ENCODE measurements around the gene SYTL2.

Gene SYTL2

GRCh38 chr11:85827748-85828639, 17.1 kb upstream of the SYTL2 start:
- no peak for DNase-seq (ENCODE audit: low spot score)

DNA sequence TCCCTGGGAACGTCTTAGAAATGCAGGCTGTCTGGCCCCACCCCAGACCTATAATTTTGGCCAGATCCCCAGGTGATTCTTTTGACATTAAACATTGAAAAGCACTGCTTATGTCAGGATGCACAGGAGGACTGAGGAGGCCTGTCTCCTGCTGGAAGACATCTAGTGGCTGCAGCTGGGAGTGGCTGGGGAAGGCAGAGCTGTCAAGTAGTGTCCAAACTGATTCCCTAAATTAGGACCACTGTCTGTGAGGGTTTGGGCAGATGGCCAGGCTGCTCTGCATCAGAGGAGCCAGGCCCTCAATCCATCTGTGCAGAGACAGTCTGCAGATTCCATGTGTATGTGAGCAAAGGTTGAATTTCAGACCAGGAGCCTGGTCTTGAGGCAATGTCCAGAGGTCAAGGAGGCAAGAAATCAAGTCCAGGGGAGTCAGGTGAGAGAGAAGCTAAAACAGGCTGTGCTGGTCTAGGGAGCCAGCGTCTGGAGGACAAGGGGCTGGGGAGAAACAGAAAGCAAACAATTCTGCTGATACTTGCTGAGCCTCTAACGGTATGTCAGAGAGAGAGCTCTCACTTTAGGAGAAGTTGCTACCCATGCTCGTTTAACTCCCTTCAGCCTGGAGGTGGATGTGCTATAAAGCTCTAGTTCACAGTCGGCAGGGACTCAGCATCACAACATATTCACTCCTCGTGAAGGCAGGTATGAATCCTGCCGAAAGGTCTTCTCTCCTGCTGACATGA, 15.3 kb upstream of the SYTL2 start:
- DNase-seq (ENCODE audit: low spot score) = no peak

- no peak for DNase-seq (ENCODE audit: low spot score)
Measured at GRCh38 chr11:85825616-85826015, 14.7 kb upstream of the SYTL2 start.

GRCh38 chr11:85823816-85824215, 12.9 kb upstream of the SYTL2 start:
- no peak for DNase-seq (ENCODE audit: low spot score)

GRCh38 chr11:85822814-85823213, 11.9 kb upstream of the SYTL2 start:
- DNase-seq (ENCODE audit: low spot score) = no peak

DNA sequence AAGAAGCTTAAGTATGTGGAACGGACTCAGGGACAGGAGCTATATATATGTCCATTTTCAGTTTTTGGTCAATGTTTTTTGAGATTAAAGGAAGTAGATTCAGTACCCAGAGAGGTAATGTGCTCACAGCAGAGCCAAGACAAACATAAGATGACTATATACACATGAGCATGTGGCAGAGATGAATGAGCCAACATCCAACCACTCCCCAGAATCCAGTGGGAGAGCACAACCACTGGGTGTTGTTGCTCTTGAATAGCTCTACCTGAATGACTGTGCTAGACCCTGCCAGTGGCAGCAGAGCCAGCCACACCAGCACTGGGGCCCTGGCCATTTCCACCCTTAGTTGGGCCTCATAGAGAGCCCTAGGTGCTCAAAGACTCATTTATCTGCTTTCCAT, 10.7 kb upstream of the SYTL2 start:
- DNase-seq (ENCODE audit: low spot score) = no peak

DNA sequence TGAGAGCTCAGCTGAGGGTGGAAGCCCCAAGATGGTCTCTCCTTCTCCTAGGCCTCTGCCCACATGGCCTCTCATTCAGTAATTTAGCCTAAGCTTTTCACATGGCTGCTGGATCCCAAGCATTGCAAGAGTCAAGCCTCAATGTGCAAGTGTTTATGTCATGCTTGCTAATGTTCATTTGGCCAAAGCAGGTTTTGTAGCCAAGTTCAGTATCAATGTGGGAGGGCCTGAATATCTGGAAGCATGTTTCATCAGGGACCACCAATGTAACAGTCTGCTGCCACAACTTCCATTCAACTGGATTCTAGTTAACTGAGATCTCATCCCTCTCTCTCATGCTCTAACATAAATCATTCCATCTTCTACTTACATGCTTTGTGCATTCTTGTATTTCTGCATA, 8.5 kb upstream of the SYTL2 start:
- no peak for DNase-seq (ENCODE audit: low spot score)

DNA sequence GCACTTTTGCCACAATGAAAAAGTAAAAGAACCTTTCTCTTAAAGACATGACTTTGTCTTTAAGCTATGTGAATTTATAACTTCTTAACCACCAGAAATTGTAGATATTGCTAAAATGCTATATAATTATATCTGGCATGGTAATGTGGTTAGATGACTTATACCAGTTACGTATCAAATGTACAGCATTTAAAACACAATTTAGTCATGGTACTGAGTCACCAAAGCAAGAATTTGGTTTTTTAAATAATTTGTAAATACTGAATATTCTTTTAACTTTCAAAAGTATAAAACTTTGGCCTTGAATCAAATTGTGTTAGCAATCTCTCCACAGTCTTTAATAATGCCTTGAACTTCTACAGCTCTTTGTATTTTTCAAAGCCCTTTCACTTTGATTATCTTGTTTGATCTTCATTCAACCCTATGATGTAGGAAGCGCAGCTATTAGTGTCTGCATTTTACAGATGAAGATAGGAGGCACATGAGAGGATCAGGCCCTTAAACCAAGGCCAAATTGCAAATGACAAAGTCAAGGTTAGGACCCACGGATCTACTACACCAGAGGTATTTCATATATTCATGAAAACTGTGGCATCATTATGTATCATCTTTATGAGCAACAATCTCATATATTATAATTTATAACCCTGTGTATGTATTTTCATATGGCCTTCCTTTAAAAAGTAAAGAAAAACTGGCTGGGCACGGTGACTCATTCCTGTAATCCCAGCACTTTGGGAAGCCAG, 4.4 kb upstream of the SYTL2 start:
- no peak for DNase-seq (ENCODE audit: low spot score)

- no peak for DNase-seq (ENCODE audit: low spot score)
Measured at GRCh38 chr11:85813721-85814120, 2.8 kb upstream of the SYTL2 start.

GRCh38 chr11:85811624-85812023, 683 bp upstream of the SYTL2 start:
- DNase-seq (ENCODE audit: low spot score) = no peak

DNA sequence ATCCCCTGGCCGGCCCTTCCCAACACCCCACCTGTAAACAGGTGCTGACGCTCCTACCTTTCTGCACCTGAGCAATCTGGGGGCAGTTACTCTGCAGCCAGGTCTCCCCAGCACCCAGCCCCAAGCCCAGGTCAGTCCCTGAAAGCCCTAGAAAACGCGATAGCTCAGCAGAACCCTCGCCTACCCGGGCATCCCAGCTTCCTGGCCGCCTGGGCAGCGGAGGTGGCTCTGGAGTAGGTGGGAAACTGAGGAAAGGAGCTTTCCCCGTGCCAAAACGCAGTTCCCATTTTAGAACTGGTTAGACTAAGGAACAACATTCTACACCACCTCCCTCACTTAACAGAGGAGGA, 445 bp downstream of the SYTL2 start:
- DNase-seq (ENCODE audit: low spot score) = no peak

- peak; percentile 47 for DNase-seq (ENCODE audit: low spot score)
Measured at GRCh38 chr11:85809863-85810262, 1.1 kb downstream of the SYTL2 start.

GRCh38 chr11:85809191-85809590, 1.8 kb downstream of the SYTL2 start:
- no peak for DNase-seq (ENCODE audit: low spot score)

DNA sequence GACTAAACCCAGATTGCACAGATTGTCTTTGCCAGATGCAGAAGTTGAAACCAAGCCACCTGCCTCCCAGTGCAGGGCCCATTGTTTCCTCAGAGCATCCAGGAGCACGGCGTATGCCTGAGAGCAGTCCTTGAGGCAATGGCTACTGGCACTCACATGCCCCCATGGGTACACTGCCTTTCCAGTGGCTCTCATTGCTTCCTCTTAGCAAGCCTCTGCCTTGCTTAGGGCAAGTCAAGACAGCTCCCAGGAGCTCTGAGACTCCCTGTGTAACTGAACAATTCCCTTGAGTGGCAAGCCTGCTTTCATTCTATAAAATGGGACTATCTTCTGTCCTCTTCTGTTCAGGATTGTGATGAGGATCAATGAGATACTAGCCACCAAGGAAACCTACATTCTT, 4.1 kb downstream of the SYTL2 start:
- no peak for DNase-seq (ENCODE audit: low spot score)

GRCh38 chr11:85806016-85806415, 4.9 kb downstream of the SYTL2 start:
- DNase-seq (ENCODE audit: low spot score) = no peak

DNA sequence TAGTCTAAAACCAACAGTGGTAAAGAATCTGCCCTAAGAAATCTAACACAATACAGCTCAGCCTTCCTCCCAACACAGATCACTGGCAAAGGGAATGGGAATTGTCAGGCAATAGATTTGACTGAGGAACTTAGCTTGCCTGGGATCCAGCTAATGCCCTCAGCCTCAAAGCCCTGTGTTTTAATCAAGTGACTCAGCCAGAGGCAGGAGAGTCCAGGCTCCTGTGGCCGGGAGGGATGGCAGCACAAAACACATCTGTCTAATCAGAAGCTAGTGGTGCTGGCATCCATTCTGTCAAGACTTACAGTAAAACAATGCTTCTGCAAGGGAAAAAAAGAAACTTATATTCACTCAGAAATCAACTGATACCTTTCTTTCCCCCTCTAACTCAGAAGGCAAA, 5.6 kb downstream of the SYTL2 start:
- DNase-seq (ENCODE audit: low spot score) = no peak

DNA sequence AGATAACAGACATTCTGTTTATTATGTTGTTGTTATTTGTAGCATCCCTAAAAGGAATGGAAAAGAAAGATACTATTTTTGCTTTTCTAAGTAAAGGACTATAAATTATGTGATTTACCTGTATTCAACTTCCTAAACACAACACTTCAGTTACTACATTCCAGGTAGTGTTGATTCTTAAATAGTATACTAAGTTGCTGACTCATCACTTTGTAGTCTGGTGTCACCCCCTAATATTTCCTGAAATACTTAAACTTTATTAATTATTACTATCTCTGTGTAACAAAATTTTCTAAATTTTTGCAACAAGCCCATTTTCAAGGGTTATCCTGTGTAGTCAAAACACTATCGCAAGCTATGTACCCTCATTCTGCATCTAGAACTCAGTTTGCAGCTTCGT, 7.0 kb downstream of the SYTL2 start:
- DNase-seq (ENCODE audit: low spot score) = no peak

DNA sequence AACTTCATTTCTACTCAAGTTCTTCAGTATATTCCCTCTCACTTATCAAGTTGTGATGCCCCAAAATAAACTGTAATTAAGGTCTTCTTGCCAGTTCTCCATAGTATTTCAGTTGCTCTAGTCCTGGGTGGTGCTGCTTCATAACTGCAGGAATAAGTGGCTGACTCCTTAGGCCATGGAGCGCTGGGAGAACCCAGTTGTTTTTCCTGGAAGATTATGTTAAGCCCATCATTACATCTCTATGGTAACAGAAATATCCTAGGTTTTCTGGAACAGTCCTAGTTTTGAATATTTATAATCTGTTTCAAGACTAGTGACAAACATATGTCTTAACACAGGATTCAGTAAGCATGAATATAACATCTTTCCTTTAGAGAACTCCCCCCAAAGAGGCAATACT, 7.6 kb downstream of the SYTL2 start:
- no peak for DNase-seq (ENCODE audit: low spot score)

- no peak for DNase-seq (ENCODE audit: low spot score)
Measured at GRCh38 chr11:85801527-85801926, 9.4 kb downstream of the SYTL2 start.

GRCh38 chr11:85800595-85801342, 10.2 kb downstream of the SYTL2 start:
- DNase-seq (ENCODE audit: low spot score) = no peak

DNA sequence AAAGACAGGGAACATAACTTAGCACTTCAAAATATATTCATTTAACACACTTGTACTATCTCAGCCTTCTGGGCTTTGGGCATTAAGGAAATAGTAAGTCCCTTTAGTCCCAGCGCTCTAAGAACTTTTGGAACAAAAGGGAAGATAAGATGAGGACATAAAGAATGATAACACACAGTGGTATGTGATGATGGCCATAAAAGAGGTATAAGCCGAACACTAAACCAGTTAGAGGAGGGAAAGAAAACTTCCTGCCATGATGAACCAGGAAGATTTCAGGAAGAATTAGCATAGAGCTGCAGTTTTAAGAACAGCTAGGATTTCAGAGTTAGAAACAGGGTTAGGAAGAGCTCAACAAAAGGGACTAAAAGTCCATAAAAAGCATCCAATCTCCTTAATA, 11.8 kb downstream of the SYTL2 start:
- no peak for DNase-seq (ENCODE audit: low spot score)

DNA sequence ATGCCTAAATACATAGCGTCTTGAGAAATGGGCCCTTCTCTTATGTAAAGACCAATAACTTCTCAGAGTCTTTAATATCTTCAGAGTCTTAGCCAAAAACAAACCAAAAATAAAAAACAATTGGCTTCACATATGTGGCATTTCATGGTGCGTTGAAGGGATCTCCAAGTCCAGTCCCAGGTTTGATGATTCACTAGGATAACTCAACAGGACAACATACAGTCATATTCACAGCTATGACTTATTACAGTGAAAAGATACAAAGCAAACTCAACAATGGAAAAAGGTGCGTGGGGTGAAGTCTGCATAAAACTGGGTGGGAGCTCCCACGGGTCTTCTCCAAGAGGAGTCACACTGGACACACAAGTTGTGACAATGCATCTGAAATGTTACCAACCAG, 12.6 kb downstream of the SYTL2 start:
- DNase-seq (ENCODE audit: low spot score) = no peak

Measured in globus pallidus (tissue), 1 donor.